DOHH2 (cell line): ENCODE measurements around the gene B4GAT1.

ENCODE experiments used
- H3F3A ChIP-seq: fragments of 200-600 bp; sonication (generic), shearing (Covaris generic); 2 replicates; pipeline ENCODE4 v1.6.0; 2016; ENCODE audit warnings: antibody characterized with exemption, mild to moderate bottlenecking; ENCODE audit not compliant: control insufficient read depth, insufficient read depth
- H3K27ac ChIP-seq: fragments of 200-600 bp; sonication (generic); 2 replicates; pipeline ENCODE4 v1.5.1; 2014; ENCODE audit warnings: low read depth, mild to moderate bottlenecking, low read length, moderate library complexity
- H3K27me3 ChIP-seq: fragments of 200-600 bp; sonication (generic); 2 replicates; pipeline ENCODE4 v1.6.1; 2014; ENCODE audit warnings: mild to moderate bottlenecking, low read length, mixed read lengths; ENCODE audit not compliant: control insufficient read depth
- H3K36me3 ChIP-seq: fragments of 200-600 bp; sonication (generic); 2 replicates; pipeline ENCODE4 v1.6.1; 2014; ENCODE audit warnings: mild to moderate bottlenecking, low read length, moderate library complexity, mixed read lengths; ENCODE audit not compliant: control insufficient read depth
- H3K4me1 ChIP-seq: fragments of 200-600 bp; sonication (generic); 2 replicates; pipeline ENCODE4 v1.6.1; 2014; ENCODE audit warnings: mild to moderate bottlenecking, low read length, mixed read lengths; ENCODE audit not compliant: control insufficient read depth
- H3K4me2 ChIP-seq: fragments of 200-600 bp; sonication (generic); 2 replicates; pipeline ENCODE4 v1.6.0; 2014; ENCODE audit warnings: mild to moderate bottlenecking, low read length, moderate library complexity
- H3K4me3 ChIP-seq: fragments of 200-600 bp; sonication (generic); 2 replicates; pipeline ENCODE4 v1.5.1; 2014; ENCODE audit warnings: mild to moderate bottlenecking, low read length, mixed read lengths
- H3K79me2 ChIP-seq: fragments of 200-600 bp; sonication (generic); 2 replicates; pipeline ENCODE4 v1.6.1; 2014; ENCODE audit warnings: mild to moderate bottlenecking, low read length, mixed read lengths; ENCODE audit not compliant: control insufficient read depth
- H3K9me2 ChIP-seq: fragments of 200-600 bp; sonication (generic); replicated peaks from 2 replicates; pipeline ENCODE4 v1.6.1; 2014; ENCODE audit warnings: mild to moderate bottlenecking, low read length, mixed read lengths; ENCODE audit not compliant: control insufficient read depth
- H3K9me3 ChIP-seq: fragments of 200-600 bp; sonication (generic); 2 replicates; pipeline ENCODE4 v1.6.1; 2014; ENCODE audit warnings: antibody characterized with exemption, low read length, mixed read lengths; ENCODE audit not compliant: control insufficient read depth, insufficient read depth
- H4K20me1 ChIP-seq: fragments of 200-600 bp; sonication (generic); 2 replicates; pipeline ENCODE4 v1.6.0; 2014; ENCODE audit warnings: low read depth, mild to moderate bottlenecking, antibody characterized with exemption, low read length, moderate library complexity; ENCODE audit not compliant: control insufficient read depth, insufficient read depth
- CTCF ChIP-seq: fragments of 200-600 bp; sonication (generic); IDR thresholded peaks from one replicate; pipeline ENCODE4 v1.5.1; 2014; ENCODE audit warnings: antibody characterized with exemption, mild to moderate bottlenecking, low read depth, low read length; ENCODE audit not compliant: poor library complexity, severe bottlenecking
- EZH2phosphoT487 ChIP-seq: fragments of 200-600 bp; sonication (generic); IDR thresholded peaks from 2 replicates; pipeline ENCODE4 v1.6.1; 2017; ENCODE audit warnings: borderline replicate concordance, mild to moderate bottlenecking, antibody characterized with exemption, low read length, moderate library complexity, mixed read lengths

The B4GAT1 gene

GRCh38 chr11:66343176-66343575, 4.3 kb downstream of the B4GAT1 start:
- H3K36me3 ChIP-seq, result peaks cover 33% of the 10 kb centered on the region
- no peak for TF ChIP-seq CTCF
- no peak for TF ChIP-seq EZH2phosphoT487
- no peak overlapping the region; the same call in 1 of the 2 replicates for H3K4me2 ChIP-seq
- H3K9me3 ChIP-seq, result no peaks in the 10 kb centered on the region
- no peaks in the 10 kb centered on the region for H3K9me2 ChIP-seq
- H3K27me3 ChIP-seq, result no peaks in the 10 kb centered on the region
- H3K4me1 ChIP-seq, result peaks cover 33% of the 10 kb centered on the region
- H3K27ac ChIP-seq, result no peak overlapping the region
- H3K4me3 ChIP-seq, result no peak overlapping the region
- peaks cover 36% of the 10 kb centered on the region for H3K79me2 ChIP-seq
- H3F3A ChIP-seq, result peaks cover 11% of the 10 kb centered on the region
- peaks cover 4% of the 10 kb centered on the region; the same call in 1 of the 2 replicates for H4K20me1 ChIP-seq

- Histone ChIP-seq H3K9me3 (no peaks in the 10 kb centered on the region), H4K20me1 (peaks cover 4% of the 10 kb centered on the region; the same call in 1 of the 2 replicates), H3K4me3 (no peak overlapping the region), H3K79me2 (peaks cover 30% of the 10 kb centered on the region), H3K27ac (no peak overlapping the region), H3F3A (peaks cover 11% of the 10 kb centered on the region), H3K4me1 (peaks cover 29% of the 10 kb centered on the region), H3K36me3 (peaks cover 43% of the 10 kb centered on the region), H3K9me2 (no peaks in the 10 kb centered on the region), H3K4me2 (no peak overlapping the region), H3K27me3 (no peaks in the 10 kb centered on the region)
- no peak for TF ChIP-seq EZH2phosphoT487
- TF ChIP-seq CTCF, result no peak
These were observed 5.8 kb downstream of the B4GAT1 start for GRCh38 chr11:66341502-66342126.

GRCh38 chr11:66340596-66341501, 6.6 kb downstream of the B4GAT1 start:
- Histone ChIP-seq H3K9me2 (no peaks in the 10 kb centered on the region), H3K79me2 (peaks cover 26% of the 10 kb centered on the region), H3K36me3 (peaks cover 43% of the 10 kb centered on the region), H3K9me3 (no peaks in the 10 kb centered on the region), H3K4me1 (peaks cover 28% of the 10 kb centered on the region), H3K27ac (no peak overlapping the region), H3K4me3 (no peak overlapping the region), H3K27me3 (no peaks in the 10 kb centered on the region), H4K20me1 (peaks cover 4% of the 10 kb centered on the region; the same call in 1 of the 2 replicates), H3F3A (peaks cover 6% of the 10 kb centered on the region; the same call in 1 of the 2 replicates), H3K4me2 (no peak overlapping the region)
- TF ChIP-seq EZH2phosphoT487 (no peak), CTCF (no peak)
